ENCODE measurements around the gene LYAR. TPM values are rescaled to one million over a fixed set of nuclear protein-coding genes. Genes with fewer than 3 reads are reported as not detected.

The LYAR gene
- total RNA-seq, 1 donor from 2014 or later: 18.4 TPM

GRCh38 chr4:4225915-4226605 lies 63.9 kb downstream of the LYAR start:
- no peak for DNase-seq (ENCODE audit: extremely low read depth, low read depth, low spot score)

Other genes starting within 250 kb of the LYAR start
- not detected in 2 replicates for gene OTOP1, start 63.2 kb downstream of the LYAR start, total RNA-seq
- 11.1 and 22.5 TPM in 2 replicates for gene TMEM128, start 41.9 kb downstream of the LYAR start, total RNA-seq
- gene ZBTB49, start 97 bp upstream of the LYAR start, total RNA-seq: 3.6 and 3.8 TPM in 2 replicates
- gene NSG1, start 96.9 kb upstream of the LYAR start, total RNA-seq: 4.1 TPM in 1 of 2 replicates, not detected in the other

Measured in glomerular endothelial cell (primary cell).